Measurements from ENCODE around the gene MTPN. TPM values are rescaled to one million over a fixed set of nuclear protein-coding genes. Genes with fewer than 3 reads are reported as not detected.

Gene MTPN
- 48.6 TPM for total RNA-seq
- 100 to 1,000 TPM in 5 of 8 donors, 10 to 100 TPM in 3; 77.0 to 117 (median 101) TPM for polyA plus RNA-seq (ENCODE audit: insufficient read depth in 1 of 8, insufficient read length in 8 of 8, low replicate concordance in 1 of 8)
- long read RNA-seq, donor 1, transcript MTPN-201 (4 exons, 3,738 nt), result major isoform, 13 of 13 reads
- long read RNA-seq, donor 1, partial matches to known transcripts, result 0 of 13 reads
- long read RNA-seq, donor 1, other reads (novel, unspliced or antisense), result 0 of 13 reads
- long read RNA-seq, donor 2, partial matches to known transcripts, result 0 of 3 reads
- long read RNA-seq, donor 2, other reads (novel, unspliced or antisense), result 0 of 3 reads
- long read RNA-seq, donor 3, transcript MTPN-201 (4 exons, 3,738 nt), result major isoform, 29 of 29 reads
- long read RNA-seq, donor 3, partial matches to known transcripts, result 0 of 29 reads
- long read RNA-seq, donor 3, other reads (novel, unspliced or antisense), result 0 of 29 reads
- long read RNA-seq, donor 4, transcript MTPN-201 (4 exons, 3,738 nt), result major isoform, 32 of 32 reads
- long read RNA-seq, donor 4, partial matches to known transcripts, result 0 of 32 reads
- long read RNA-seq, donor 4, other reads (novel, unspliced or antisense), result 0 of 32 reads
- long read RNA-seq, donor 5, transcript MTPN-201 (4 exons, 3,738 nt), result major isoform, 81 of 129 reads
- long read RNA-seq, donor 5, partial matches to known transcripts, result 48 of 129 reads
- long read RNA-seq, donor 5, other reads (novel, unspliced or antisense), result 0 of 129 reads
- long read RNA-seq, donor 6, transcript MTPN-201 (4 exons, 3,738 nt), result major isoform, 55 of 55 reads
- long read RNA-seq, donor 6, partial matches to known transcripts, result 0 of 55 reads
- long read RNA-seq, donor 6, other reads (novel, unspliced or antisense), result 0 of 55 reads
- long read RNA-seq, donor 7, transcript MTPN-201 (4 exons, 3,738 nt), result major isoform, 31 of 110 reads
- long read RNA-seq, donor 7, partial matches to known transcripts, result 79 of 110 reads
- long read RNA-seq, donor 7, other reads (novel, unspliced or antisense), result 0 of 110 reads
- long read RNA-seq, donor 8, transcript MTPN-201 (4 exons, 3,738 nt), result major isoform, 22 of 28 reads
- long read RNA-seq, donor 8, partial matches to known transcripts, result 0 of 28 reads
- long read RNA-seq, donor 8, other reads (novel, unspliced or antisense), result 6 of 28 reads
- long read RNA-seq, donor 9, transcript MTPN-201 (4 exons, 3,738 nt), result major isoform, 27 of 28 reads
- long read RNA-seq, donor 9, partial matches to known transcripts, result 0 of 28 reads
- long read RNA-seq, donor 9, other reads (novel, unspliced or antisense), result 0 of 28 reads
- long read RNA-seq, donor 10, transcript MTPN-201 (4 exons, 3,738 nt), result major isoform, 37 of 37 reads
- long read RNA-seq, donor 10, partial matches to known transcripts, result 0 of 37 reads
- long read RNA-seq, donor 10, other reads (novel, unspliced or antisense), result 0 of 37 reads
- long read RNA-seq, donor 11, transcript MTPN-201 (4 exons, 3,738 nt), result major isoform, 27 of 27 reads
- long read RNA-seq, donor 11, partial matches to known transcripts, result 0 of 27 reads
- long read RNA-seq, donor 11, other reads (novel, unspliced or antisense), result 0 of 27 reads

GRCh38 chr7:135977007-135977741 lies at the start of gene MTPN:
MTPN (minus strand) TSS chr7:135977359; CDS start chr7:135977100, 259 bp downstream.
- under 1% methylated on average over 30 of the region's 47 CpGs for WGBS (ENCODE audit: insufficient coverage)
- Histone ChIP-seq H3K27me3 (ENCODE audit: control insufficient read depth, insufficient read depth, low read length) (no peaks in the 10 kb centered on the region), H3K4me1 (ENCODE audit: control insufficient read depth, insufficient read depth, low read length) (peaks cover 8% of the 10 kb centered on the region), H3K27ac (ENCODE audit: low read length) (peak within 1 kb of the TSS; percentile 79), H3K4me3 (ENCODE audit: low read length) (peak within 1 kb of the TSS; percentile 88), H3K9me3 (replicated peaks; ENCODE audit: control insufficient read depth, low read depth, low read length) (no peaks in the 10 kb centered on the region), H3K36me3 (ENCODE audit: control insufficient read depth, insufficient read depth, low read length) (peaks cover 5% of the 10 kb centered on the region)
- peak; percentile 99 for DNase-seq

- H3K9me3 ChIP-seq (replicated peaks; ENCODE audit: control insufficient read depth, low read depth, low read length), result no peaks in the 10 kb centered on the region
Observed at GRCh38 chr7:136026209-136026608, 49.0 kb upstream of the MTPN start.

GRCh38 chr7:136023134-136023869 lies 46.1 kb upstream of the MTPN start:
- DNase-seq, result no peak
- H3K4me3 ChIP-seq (ENCODE audit: low read length), result no peak overlapping the region
- H3K27ac ChIP-seq (ENCODE audit: low read length), result no peak overlapping the region
- no peaks in the 10 kb centered on the region for H3K27me3 ChIP-seq (ENCODE audit: control insufficient read depth, insufficient read depth, low read length)
- no peaks in the 10 kb centered on the region for H3K4me1 ChIP-seq (ENCODE audit: control insufficient read depth, insufficient read depth, low read length)
- 100% methylated on average over 1 of the region's 2 CpGs for WGBS (ENCODE audit: insufficient coverage)
- no peaks in the 10 kb centered on the region for H3K9me3 ChIP-seq (replicated peaks; ENCODE audit: control insufficient read depth, low read depth, low read length)
- no peaks in the 10 kb centered on the region for H3K36me3 ChIP-seq (ENCODE audit: control insufficient read depth, insufficient read depth, low read length)

More at GRCh38 chr7:136026209-136026608, 49.0 kb upstream of the MTPN start:
- no peak for DNase-seq
- no peaks in the 10 kb centered on the region for H3K4me1 ChIP-seq (ENCODE audit: control insufficient read depth, insufficient read depth, low read length)
- H3K27me3 ChIP-seq (ENCODE audit: control insufficient read depth, insufficient read depth, low read length), result no peaks in the 10 kb centered on the region
- WGBS (ENCODE audit: insufficient coverage), result 60% methylated on average over 1 of the region's 2 CpGs
- H3K36me3 ChIP-seq (ENCODE audit: control insufficient read depth, insufficient read depth, low read length), result no peaks in the 10 kb centered on the region
- H3K27ac ChIP-seq (ENCODE audit: low read length), result no peak overlapping the region
- no peak overlapping the region for H3K4me3 ChIP-seq (ENCODE audit: low read length)

GRCh38 chr7:136020556-136020955 lies 43.4 kb upstream of the MTPN start:
- Histone ChIP-seq H3K27me3 (ENCODE audit: control insufficient read depth, insufficient read depth, low read length) (no peaks in the 10 kb centered on the region), H3K4me3 (ENCODE audit: low read length) (no peak overlapping the region), H3K27ac (ENCODE audit: low read length) (no peak overlapping the region), H3K9me3 (replicated peaks; ENCODE audit: control insufficient read depth, low read depth, low read length) (no peaks in the 10 kb centered on the region), H3K36me3 (ENCODE audit: control insufficient read depth, insufficient read depth, low read length) (no peaks in the 10 kb centered on the region), H3K4me1 (ENCODE audit: control insufficient read depth, insufficient read depth, low read length) (no peaks in the 10 kb centered on the region)
- no CpG with 5 or more reads among the region's 1 CpG for WGBS (ENCODE audit: insufficient coverage)
- DNase-seq, result no peak

GRCh38 chr7:136018104-136018503 lies 40.9 kb upstream of the MTPN start:
- Histone ChIP-seq H3K4me1 (ENCODE audit: control insufficient read depth, insufficient read depth, low read length) (no peaks in the 10 kb centered on the region), H3K27ac (ENCODE audit: low read length) (no peak overlapping the region), H3K9me3 (replicated peaks; ENCODE audit: control insufficient read depth, low read depth, low read length) (no peaks in the 10 kb centered on the region), H3K27me3 (ENCODE audit: control insufficient read depth, insufficient read depth, low read length) (no peaks in the 10 kb centered on the region), H3K4me3 (ENCODE audit: low read length) (no peak overlapping the region), H3K36me3 (ENCODE audit: control insufficient read depth, insufficient read depth, low read length) (no peaks in the 10 kb centered on the region)
- WGBS (ENCODE audit: insufficient coverage), result 82% methylated on average over 2 of the region's 2 CpGs
- no peak for DNase-seq

GRCh38 chr7:136016649-136017395 lies 39.7 kb upstream of the MTPN start:
- Histone ChIP-seq H3K27ac (ENCODE audit: low read length) (no peak overlapping the region), H3K27me3 (ENCODE audit: control insufficient read depth, insufficient read depth, low read length) (no peaks in the 10 kb centered on the region), H3K9me3 (replicated peaks; ENCODE audit: control insufficient read depth, low read depth, low read length) (no peaks in the 10 kb centered on the region), H3K4me3 (ENCODE audit: low read length) (no peak overlapping the region), H3K4me1 (ENCODE audit: control insufficient read depth, insufficient read depth, low read length) (no peaks in the 10 kb centered on the region), H3K36me3 (ENCODE audit: control insufficient read depth, insufficient read depth, low read length) (no peaks in the 10 kb centered on the region)
- WGBS (ENCODE audit: insufficient coverage), result no CpG with 5 or more reads among the region's 5 CpGs
- no peak for DNase-seq

- H3K27ac ChIP-seq (ENCODE audit: low read length), result no peak overlapping the region
- no peaks in the 10 kb centered on the region for H3K9me3 ChIP-seq (replicated peaks; ENCODE audit: control insufficient read depth, low read depth, low read length)
- no peak for DNase-seq
- no peaks in the 10 kb centered on the region for H3K27me3 ChIP-seq (ENCODE audit: control insufficient read depth, insufficient read depth, low read length)
- no peaks in the 10 kb centered on the region for H3K36me3 ChIP-seq (ENCODE audit: control insufficient read depth, insufficient read depth, low read length)
- no peaks in the 10 kb centered on the region for H3K4me1 ChIP-seq (ENCODE audit: control insufficient read depth, insufficient read depth, low read length)
- H3K4me3 ChIP-seq (ENCODE audit: low read length), result no peak overlapping the region
- no CpG with 5 or more reads among the region's 1 CpG for WGBS (ENCODE audit: insufficient coverage)
Observed at GRCh38 chr7:136015638-136016037, 38.5 kb upstream of the MTPN start.

GRCh38 chr7:136014659-136015058 lies 37.5 kb upstream of the MTPN start:
- Histone ChIP-seq H3K4me1 (ENCODE audit: control insufficient read depth, insufficient read depth, low read length) (no peaks in the 10 kb centered on the region), H3K4me3 (ENCODE audit: low read length) (no peak overlapping the region), H3K36me3 (ENCODE audit: control insufficient read depth, insufficient read depth, low read length) (no peaks in the 10 kb centered on the region), H3K27ac (ENCODE audit: low read length) (no peak overlapping the region), H3K27me3 (ENCODE audit: control insufficient read depth, insufficient read depth, low read length) (no peaks in the 10 kb centered on the region), H3K9me3 (replicated peaks; ENCODE audit: control insufficient read depth, low read depth, low read length) (no peaks in the 10 kb centered on the region)
- DNase-seq, result no peak
- no CpG with 5 or more reads among the region's 3 CpGs for WGBS (ENCODE audit: insufficient coverage)

Measured in muscle of leg (tissue), 16 donors.